CD4-positive, alpha-beta T cell (primary cell): ENCODE measurements around the gene CD37. TPM values are rescaled to one million over a fixed set of nuclear protein-coding genes. Genes with fewer than 3 reads are reported as not detected.

Source experiments
- ATAC-seq: fragments of 200-7000 bp; cut with Tn5 transposase; one replicate; pipeline ENCODE4 v1.10.0; 2022; ENCODE audit warnings: mild to moderate bottlenecking; ENCODE audit not compliant: poor library complexity
- CTCF ChIA-PET: fragments of 350-600 bp; sonication (Branson Sonifier 250); formaldehyde crosslinking; loops from one replicate; lab custom pipeline; 2021; ENCODE audit warnings: antibody characterized with exemption, inconsistent platforms; lab: Charles Lee
- POLR2A ChIA-PET: fragments of 350-600 bp; sonication (Branson Sonifier 250); formaldehyde crosslinking; loops from one replicate; lab custom pipeline; 2021; ENCODE audit warnings: antibody characterized with exemption, inconsistent platforms; lab: Charles Lee
- DNase-seq, 14 experiments: peaks; one replicate each; pipeline ENCODE4 v3.0.0-alpha.2; 2013 to 2020; ENCODE audit warnings: mixed read lengths in 2 of 14
- H3K27ac ChIP-seq, 2 donors: one replicate each; pipeline versions ENCODE4 v1.5.1 to v1.7.0; 2013; ENCODE audit warnings: low read length in 2 of 2, low read depth in 1 of 2, mild to moderate bottlenecking in 1 of 2
- H3K27me3 ChIP-seq, 2 experiments: 1 replicate in 1 of 2; 2 replicates in 1 of 2; pipeline versions ENCODE4 v1.6.1 to v1.7.0; 2013; ENCODE audit warnings: low read length in 2 of 2, control low read depth in 1 of 2, mild to moderate bottlenecking in 1 of 2, moderate library complexity in 1 of 2; ENCODE audit not compliant: insufficient read depth in 2 of 2, control insufficient read depth in 1 of 2
- H3K36me3 ChIP-seq: one replicate; pipeline ENCODE4 v1.6.1; 2013; ENCODE audit warnings: low read length, control low read depth; ENCODE audit not compliant: insufficient read depth
- H3K4me1 ChIP-seq: one replicate; pipeline ENCODE4 v1.6.1; 2013; ENCODE audit warnings: low read length, control low read depth; ENCODE audit not compliant: insufficient read depth
- H3K4me3 ChIP-seq: one replicate; pipeline ENCODE4 v1.5.1; 2013; ENCODE audit warnings: mild to moderate bottlenecking, low read length, moderate library complexity
- H3K9me3 ChIP-seq, 2 experiments: 1 replicate in 1 of 2; 2 replicates in 1 of 2; pipeline versions ENCODE4 v1.6.1 to v1.7.0; 2013; ENCODE audit warnings: low read length in 2 of 2, mild to moderate bottlenecking in 2 of 2, control low read depth in 1 of 2, moderate library complexity in 1 of 2; ENCODE audit not compliant: control insufficient read depth in 1 of 2, insufficient read depth in 1 of 2
- H3K27ac Mint-ChIP-seq: one replicate; pipeline ENCODE4 v1.8.0; 2020; ENCODE audit warnings: mixed read lengths
- H3K27me3 Mint-ChIP-seq: one replicate; pipeline ENCODE4 v1.8.0; 2021; ENCODE audit warnings: mixed read lengths
- H3K36me3 Mint-ChIP-seq: one replicate; pipeline ENCODE4 v1.8.0; 2021; ENCODE audit warnings: low read depth, mixed read lengths
- H3K4me1 Mint-ChIP-seq: one replicate; pipeline ENCODE4 v1.8.0; 2021; ENCODE audit warnings: low read depth, mixed read lengths
- H3K4me3 Mint-ChIP-seq: one replicate; pipeline ENCODE4 v1.8.0; 2020; ENCODE audit warnings: mild to moderate bottlenecking, mixed read lengths
- H3K9me3 Mint-ChIP-seq: one replicate; pipeline ENCODE4 v1.8.0; 2020; ENCODE audit warnings: mixed read lengths
- CTCF ChIP-seq: fragments of 200-600 bp; IDR thresholded peaks from one replicate; pipeline ENCODE4 v1.8.0; 2022; ENCODE audit warnings: antibody characterized with exemption, mild to moderate bottlenecking
- intact Hi-C, 2 experiments: fragments of 100-400 bp; cut with DNase I in 1 of 2; cut with micrococcal nuclease in 1 of 2; formaldehyde crosslinking; loops; one replicate each; pipeline versions ENCODE4 v1.15.1 to v1.9.0; 2023 to 2025; cut with DNase I, micrococcal nuclease
- total RNA-seq, 174 experiments: library from RNA in 2 of 174; stranded (reverse) in 2 of 174; gene quantifications; one replicate each; pipeline ENCODE4 v1.2.3 and lab custom pipeline; 2021 to 2026

Gene CD37
- total RNA-seq, 2 experiments from 2014 or later = 329 to 350 TPM

GRCh38 chr19:49337267-49338022, 2.2 kb downstream of the CD37 start:
- Histone ChIP-seq H3K9me3 (no peaks in the 10 kb centered on the region), H3K4me3 (no peak overlapping the region), H3K36me3 (peaks cover 40% of the 10 kb centered on the region), H3K27ac (peak overlapping the region; percentile 45 to 87), H3K27me3 (no peaks in the 10 kb centered on the region), H3K4me1 (peaks cover 70% of the 10 kb centered on the region)
- ChIA-PET POLR2A (no interaction called here), CTCF (interaction anchor here (1.9 kb wide), 1 partner anchor 10 kb away, joined by 8 read pairs; no protein-coding TSS in a partner anchor)
- Mint-ChIP-seq H3K36me3 (peaks cover 61% of the 10 kb centered on the region), H3K9me3 (no peaks in the 10 kb centered on the region), H3K4me3 (peak overlapping the region; percentile 54), H3K27me3 (no peaks in the 10 kb centered on the region), H3K27ac (peak overlapping the region; percentile 93), H3K4me1 (peaks cover 71% of the 10 kb centered on the region)
- no peak for ATAC-seq
- intact Hi-C loops = no loop called here
- no peak for TF ChIP-seq CTCF
- DNase-seq = no peak

- Mint-ChIP-seq H3K4me3 (no peak overlapping the region), H3K27me3 (no peaks in the 10 kb centered on the region), H3K27ac (peak overlapping the region; percentile 67), H3K4me1 (peaks cover 65% of the 10 kb centered on the region), H3K9me3 (no peaks in the 10 kb centered on the region), H3K36me3 (peaks cover 61% of the 10 kb centered on the region)
- TF ChIP-seq CTCF = no peak
- ATAC-seq = no peak
- intact Hi-C loops = no loop called here
- peaks cover 62% of the 10 kb centered on the region for H3K4me1 ChIP-seq
- ChIA-PET CTCF (interaction anchor here (1.9 kb wide), 1 partner anchor 10 kb away, joined by 8 read pairs; no protein-coding TSS in a partner anchor), POLR2A (no interaction called here)
- H3K27ac ChIP-seq = no peak overlapping the region
- no peaks in the 10 kb centered on the region for H3K27me3 ChIP-seq
- DNase-seq = no peak
- H3K4me3 ChIP-seq = no peak overlapping the region
- H3K9me3 ChIP-seq = no peaks in the 10 kb centered on the region
- H3K36me3 ChIP-seq = peaks cover 40% of the 10 kb centered on the region
Measured at GRCh38 chr19:49338023-49338677, 2.9 kb downstream of the CD37 start.

GRCh38 chr19:49338691-49339300, 3.6 kb downstream of the CD37 start:
- intact Hi-C loops = no loop called here
- Mint-ChIP-seq H3K9me3 (no peaks in the 10 kb centered on the region), H3K4me1 (peaks cover 58% of the 10 kb centered on the region), H3K36me3 (peaks cover 59% of the 10 kb centered on the region), H3K4me3 (peak overlapping the region; percentile 38), H3K27me3 (no peaks in the 10 kb centered on the region), H3K27ac (peak overlapping the region; percentile 67)
- peak in 2 of 14 experiments; percentile 11 to 42 for DNase-seq
- Histone ChIP-seq H3K27ac (no peak overlapping the region), H3K4me1 (peaks cover 56% of the 10 kb centered on the region), H3K9me3 (no peaks in the 10 kb centered on the region), H3K36me3 (peaks cover 40% of the 10 kb centered on the region), H3K27me3 (no peaks in the 10 kb centered on the region), H3K4me3 (no peak overlapping the region)
- TF ChIP-seq CTCF = no peak
- no peak for ATAC-seq
- CTCF ChIA-PET = no interaction called here
- POLR2A ChIA-PET = no interaction called here
